Left ventricle myocardium inferior (tissue), 1 donor: ENCODE results near the gene CCNB3. TPM values are rescaled to one million over a fixed set of nuclear protein-coding genes. Genes with fewer than 3 reads are reported as not detected.
A peak's percentile ranks its signal among the peaks of the same experiment; 100 is the strongest.
"Not testable (repeated sequence)": the region's sequence is repeated elsewhere in the genome, so short reads cannot be mapped to it uniquely, and the experiment has no call there.

Experiments
- DNase-seq: peaks from one replicate; pipeline ENCODE4 v3.0.0-alpha.2; 2020
- H3K27ac ChIP-seq: fragments of 200-600 bp; replicated peaks from 2 replicates; pipeline ENCODE4 v1.8.0; 2021
- H3K27me3 ChIP-seq: fragments of 200-600 bp; 2 replicates; pipeline ENCODE4 v1.8.0; 2021; ENCODE audit warnings: low read depth
- H3K36me3 ChIP-seq: fragments of 200-600 bp; 2 replicates; pipeline ENCODE4 v1.8.0; 2021
- H3K4me1 ChIP-seq: fragments of 200-600 bp; 2 replicates; pipeline ENCODE4 v1.8.0; 2021
- H3K4me3 ChIP-seq: fragments of 200-600 bp; 2 replicates; pipeline ENCODE4 v1.8.0; 2021; ENCODE audit warnings: mild to moderate bottlenecking, moderate library complexity
- H3K9me3 ChIP-seq: fragments of 200-600 bp; replicated peaks from 2 replicates; pipeline ENCODE4 v1.8.0; 2021
- CTCF ChIP-seq: fragments of 200-600 bp; IDR thresholded peaks from 2 replicates; pipeline ENCODE4 v1.8.0; 2021; ENCODE audit warnings: antibody characterized with exemption, mild to moderate bottlenecking, borderline replicate concordance
- intact Hi-C: fragments of 100-400 bp; cut with micrococcal nuclease; formaldehyde crosslinking; loops from one replicate; pipeline ENCODE4 v1.11.0; 2022
- total RNA-seq: library from RNA; stranded (reverse); fragmentation: NEBNext Ultra II Directional; extraction: Animal tissue kit (Norgen Biotek cat#: 25700); gene quantifications from one replicate; pipeline ENCODE4 v1.2.1, GENCODE V29; 2021
- donor health status: DM: no; HTN: yes; CAD: no; lungs with severe emphysema.

CCNB3 gene
- total RNA-seq, 1 donor from 2014 or later, result 0.71 TPM

- intact Hi-C loops, result no loop called here
- no peak for TF ChIP-seq CTCF
Measured at GRCh38 chrX:50206753-50207152, 2.2 kb downstream of the CCNB3 start.

GRCh38 chrX:50211510-50211909, 6.9 kb downstream of the CCNB3 start:
- H3K36me3 ChIP-seq, result no peaks in the 10 kb centered on the region
- H3K4me1 ChIP-seq, result no peaks in the 10 kb centered on the region
- no peak overlapping the region for H3K4me3 ChIP-seq
- DNase-seq, result no peak
- TF ChIP-seq CTCF, result peak; percentile 30
- H3K27ac ChIP-seq, result no peak overlapping the region
- intact Hi-C loops, result no loop called here
- H3K27me3 ChIP-seq, result no peaks in the 10 kb centered on the region
- H3K9me3 ChIP-seq, result no peaks in the 10 kb centered on the region

More at GRCh38 chrX:50206753-50207152, 2.2 kb downstream of the CCNB3 start:
- no peak for DNase-seq
- Histone ChIP-seq H3K36me3 (no peaks in the 10 kb centered on the region), H3K4me3 (no peak overlapping the region), H3K27me3 (no peaks in the 10 kb centered on the region), H3K4me1 (peaks cover 5% of the 10 kb centered on the region), H3K9me3 (no peaks in the 10 kb centered on the region), H3K27ac (no peak overlapping the region)

- intact Hi-C loops, result no loop called here
- no peaks in the 10 kb centered on the region for H3K9me3 ChIP-seq
- no peak overlapping the region for H3K4me3 ChIP-seq
- H3K27ac ChIP-seq, result no peak overlapping the region
- H3K27me3 ChIP-seq, result no peaks in the 10 kb centered on the region
- no peak for DNase-seq
- H3K36me3 ChIP-seq, result no peaks in the 10 kb centered on the region
- no peaks in the 10 kb centered on the region for H3K4me1 ChIP-seq
- TF ChIP-seq CTCF, result no peak
Measured at GRCh38 chrX:50281253-50281652, 76.7 kb downstream of the CCNB3 start.

- no peak for DNase-seq
- no peak for TF ChIP-seq CTCF
- intact Hi-C loops, result no loop called here
- no peaks in the 10 kb centered on the region for H3K4me1 ChIP-seq
- no peaks in the 10 kb centered on the region for H3K27me3 ChIP-seq
- no peak overlapping the region for H3K4me3 ChIP-seq
- no peaks in the 10 kb centered on the region for H3K36me3 ChIP-seq
- no peak overlapping the region for H3K27ac ChIP-seq
- no peaks in the 10 kb centered on the region for H3K9me3 ChIP-seq
Measured at GRCh38 chrX:50327235-50327634, 122.7 kb downstream of the CCNB3 start.

- H3K4me1 ChIP-seq, H3K4me3 ChIP-seq, intact Hi-C loops, H3K36me3 ChIP-seq, DNase-seq, H3K9me3 ChIP-seq, H3K27me3 ChIP-seq, H3K27ac ChIP-seq: not testable (repeated sequence)
- peak; percentile 26 for TF ChIP-seq CTCF
Measured at GRCh38 chrX:50332668-50333067, 128.1 kb downstream of the CCNB3 start.

GRCh38 chrX:50333308-50333707, 128.7 kb downstream of the CCNB3 start:
- intact Hi-C loops, result no loop called here
- Histone ChIP-seq H3K27me3 (no peaks in the 10 kb centered on the region), H3K36me3 (no peaks in the 10 kb centered on the region), H3K27ac (no peak overlapping the region), H3K9me3 (no peaks in the 10 kb centered on the region), H3K4me3 (no peak overlapping the region), H3K4me1 (no peaks in the 10 kb centered on the region)
- DNase-seq, result no peak
- TF ChIP-seq CTCF, result no peak
